Stimulated activated CD8-positive, alpha-beta memory T cell treated with anti-CD3 and anti-CD28 coated beads, Interleukin-2, amount 100 ng/mL, for 1 hour (primary cell): Measurements from ENCODE around the gene SLC37A1.

ENCODE experiments used
- DNase-seq, 2 donors: peaks; one replicate each; pipeline ENCODE4 v3.0.0-alpha.2; 2020; ENCODE audit warnings: low read depth in 2 of 2

SLC37A1 gene

GRCh38 chr21:42543106-42543847 lies 29.6 kb downstream of the SLC37A1 start:
- DNase-seq: no peak

DNA sequence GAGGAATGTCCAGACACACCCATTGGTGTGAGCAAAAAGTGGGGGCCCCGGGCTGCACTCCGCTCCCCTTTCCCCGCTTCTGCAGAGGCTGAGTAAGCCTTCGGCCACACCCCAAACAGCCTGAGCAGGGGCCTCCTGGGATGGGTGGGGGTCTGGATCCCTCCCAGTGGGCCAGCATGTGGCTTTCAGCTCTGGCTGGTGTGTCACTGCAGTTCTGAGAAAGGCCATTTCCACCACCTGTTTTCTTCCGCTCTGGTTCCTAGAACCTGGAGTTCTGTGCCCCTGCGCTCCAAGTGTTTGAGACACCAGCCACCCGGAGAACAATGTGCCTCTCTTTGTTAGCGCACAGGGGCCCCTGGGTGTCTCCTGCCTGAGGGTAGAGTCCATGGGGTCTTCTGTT lies 30.9 kb downstream of the SLC37A1 start:
- no peak for DNase-seq

DNA sequence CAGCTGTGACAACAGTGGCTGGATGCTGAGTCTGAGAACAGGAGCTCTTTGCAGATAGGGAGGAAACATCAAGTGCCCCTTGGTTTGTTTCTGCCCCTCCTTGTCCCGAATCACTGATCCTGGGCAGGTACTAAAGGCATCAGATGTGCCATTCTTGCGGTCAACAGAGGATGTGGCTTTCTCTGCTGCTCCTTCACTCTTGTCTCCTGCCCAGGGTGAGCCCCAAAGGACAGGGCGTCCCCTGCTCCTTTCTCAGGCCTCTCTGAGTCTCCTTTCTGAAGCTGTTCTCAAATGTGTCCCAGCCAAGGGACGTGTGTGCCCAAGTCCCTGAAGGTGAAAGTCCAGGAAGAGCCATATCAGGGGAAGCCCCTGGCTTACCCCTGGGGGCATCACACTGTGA lies 31.7 kb downstream of the SLC37A1 start:
- no peak for DNase-seq

GRCh38 chr21:42545745-42546144 lies 32.1 kb downstream of the SLC37A1 start:
- no peak for DNase-seq

DNA sequence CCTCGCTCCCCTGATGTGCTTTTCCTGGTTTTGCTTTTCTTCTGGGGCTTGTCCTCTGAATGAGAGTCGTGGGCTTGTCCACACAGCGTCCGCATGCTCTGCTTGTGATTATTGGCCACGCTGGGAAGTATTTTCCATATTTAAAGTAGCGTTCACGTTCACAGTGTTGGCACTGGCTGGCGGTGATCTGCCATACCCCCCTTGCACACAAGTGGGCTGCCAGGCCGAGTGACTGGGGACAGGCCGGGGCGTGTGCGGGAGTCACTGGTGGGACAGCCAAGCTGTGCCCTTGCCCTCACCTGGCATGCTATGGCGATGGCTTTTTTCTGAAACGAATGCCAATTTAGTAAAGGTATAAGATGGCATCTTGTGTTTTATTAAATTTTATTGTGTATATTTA lies 32.8 kb downstream of the SLC37A1 start:
- DNase-seq: no peak

DNA sequence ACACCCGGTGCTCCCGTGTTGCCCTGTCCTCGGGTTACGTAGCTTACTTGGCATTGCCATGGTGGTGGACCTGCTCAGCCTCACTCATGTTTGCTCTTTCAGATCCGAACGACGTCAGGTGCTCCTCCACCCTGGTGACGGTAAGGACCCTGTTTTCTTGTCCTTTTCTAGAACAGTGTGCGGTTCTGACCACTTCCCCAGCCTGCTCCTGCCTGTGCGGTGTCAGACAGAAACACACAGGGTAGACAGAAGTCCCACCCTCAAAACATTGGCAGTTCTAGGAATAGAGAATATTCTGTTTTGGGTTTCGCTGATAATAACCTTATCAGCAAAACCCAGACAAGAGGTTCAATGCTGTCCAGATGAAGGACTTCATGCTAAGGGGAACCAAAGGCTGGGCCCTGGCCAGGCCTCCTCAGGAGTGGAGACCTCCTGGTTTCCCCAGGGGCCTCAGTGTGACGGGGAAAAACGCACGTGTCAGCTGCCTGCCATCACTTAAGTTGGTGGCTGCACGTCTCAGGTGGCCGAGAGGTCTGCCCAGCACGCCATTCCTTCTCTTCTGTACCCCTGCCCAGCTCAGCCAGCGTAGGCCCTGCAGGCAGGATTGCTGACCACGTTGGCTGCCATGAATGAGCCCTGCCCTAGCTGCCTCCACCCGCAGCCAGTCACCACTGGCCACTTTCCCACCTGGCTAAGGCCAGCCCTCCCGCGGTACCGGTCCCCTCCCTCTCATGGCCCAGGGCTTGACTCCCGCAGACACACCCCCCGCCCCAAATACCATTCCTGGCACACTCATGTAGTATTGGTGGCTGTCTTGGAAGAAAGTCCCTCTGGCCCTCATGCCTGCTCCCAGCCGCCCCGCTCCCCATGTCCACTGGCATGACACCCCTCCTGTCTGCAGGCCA lies 33.6 kb downstream of the SLC37A1 start:
- no peak for DNase-seq

- DNase-seq: no peak
These were observed 34.3 kb downstream of the SLC37A1 start for GRCh38 chr21:42547906-42548365.

DNA sequence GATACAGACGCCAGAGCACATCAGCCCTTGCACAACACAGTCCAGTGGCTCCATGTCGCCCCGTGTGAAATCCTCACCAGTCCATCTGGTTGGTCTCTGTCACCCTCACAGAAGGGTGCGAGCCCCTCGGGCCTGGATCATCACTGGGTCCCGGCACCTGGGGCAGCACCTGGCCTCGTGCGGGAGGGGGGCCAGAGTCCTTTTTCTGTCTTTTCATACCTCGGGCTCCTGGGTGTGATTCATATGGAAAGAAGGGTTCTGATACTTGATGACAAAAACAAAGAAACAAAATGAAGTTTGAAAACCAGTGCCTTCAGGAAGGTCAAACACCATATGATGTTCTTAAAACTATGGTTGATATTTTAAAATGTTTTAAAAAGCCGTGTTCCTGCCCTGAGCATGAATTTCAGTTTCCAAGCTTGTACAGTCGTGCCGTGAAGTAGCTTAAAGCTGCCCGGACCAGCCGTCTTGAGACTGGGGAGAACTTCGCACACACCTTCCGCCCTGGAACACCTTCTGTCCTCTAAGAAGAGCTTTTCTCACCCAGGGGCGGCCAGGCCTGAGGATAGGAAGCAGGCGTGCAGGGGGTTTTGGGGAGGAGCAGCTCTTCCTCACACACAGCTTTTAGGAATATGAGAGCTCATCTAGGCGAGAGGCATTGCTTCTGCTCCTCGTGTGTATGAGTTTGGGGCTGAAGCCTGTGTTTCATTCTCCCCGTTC lies 35.2 kb downstream of the SLC37A1 start:
- no peak for DNase-seq

- no peak for DNase-seq
These were observed 37.2 kb downstream of the SLC37A1 start for GRCh38 chr21:42550817-42551216.

DNA sequence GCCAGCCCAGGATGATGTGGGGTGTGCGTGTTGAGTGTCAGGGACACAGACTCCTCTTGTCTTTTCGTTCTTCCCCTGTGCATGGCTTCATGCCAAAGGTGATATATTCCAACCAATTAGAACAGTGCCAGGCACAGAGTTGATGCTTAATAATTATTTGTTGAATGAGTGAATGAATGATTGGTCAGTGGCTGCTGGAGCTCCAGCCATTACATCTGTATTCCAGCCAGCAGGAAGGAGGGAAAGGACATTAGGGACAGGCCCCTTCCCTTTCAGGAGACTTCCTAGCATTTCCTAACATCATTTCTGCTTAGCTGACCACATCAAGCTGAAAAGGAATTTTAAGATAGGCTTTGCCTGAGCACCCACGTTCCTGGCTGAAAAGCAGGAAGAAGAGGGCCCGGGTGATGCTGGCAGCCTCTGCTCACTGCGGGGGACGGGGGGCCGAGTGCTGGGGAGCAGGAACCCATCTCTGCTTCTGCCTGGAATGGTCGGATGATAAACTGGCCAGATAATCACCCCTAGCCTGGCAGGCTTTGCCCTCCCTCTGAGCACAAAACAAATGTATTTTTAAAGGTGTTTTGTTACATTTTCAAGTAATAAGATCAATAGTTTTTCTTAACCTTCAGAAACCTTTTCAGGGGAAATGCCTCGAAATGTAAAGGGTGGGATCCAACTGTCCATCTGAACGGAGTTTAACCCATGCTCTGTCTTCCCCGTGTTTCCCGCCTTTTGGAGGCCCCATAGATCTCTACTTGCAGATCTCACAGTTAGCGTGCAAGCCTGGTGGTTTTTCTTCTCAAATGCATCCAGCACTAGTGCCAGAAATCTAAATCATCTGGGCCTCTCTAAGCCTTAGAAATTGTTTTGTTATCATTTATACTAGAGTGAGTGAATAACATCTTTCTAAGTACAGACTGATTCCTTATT lies 39.0 kb downstream of the SLC37A1 start:
- DNase-seq: no peak

- DNase-seq: no peak
These were observed 39.8 kb downstream of the SLC37A1 start for GRCh38 chr21:42553435-42553834.

- DNase-seq: no peak
These were observed 40.8 kb downstream of the SLC37A1 start for GRCh38 chr21:42554251-42554961.

DNA sequence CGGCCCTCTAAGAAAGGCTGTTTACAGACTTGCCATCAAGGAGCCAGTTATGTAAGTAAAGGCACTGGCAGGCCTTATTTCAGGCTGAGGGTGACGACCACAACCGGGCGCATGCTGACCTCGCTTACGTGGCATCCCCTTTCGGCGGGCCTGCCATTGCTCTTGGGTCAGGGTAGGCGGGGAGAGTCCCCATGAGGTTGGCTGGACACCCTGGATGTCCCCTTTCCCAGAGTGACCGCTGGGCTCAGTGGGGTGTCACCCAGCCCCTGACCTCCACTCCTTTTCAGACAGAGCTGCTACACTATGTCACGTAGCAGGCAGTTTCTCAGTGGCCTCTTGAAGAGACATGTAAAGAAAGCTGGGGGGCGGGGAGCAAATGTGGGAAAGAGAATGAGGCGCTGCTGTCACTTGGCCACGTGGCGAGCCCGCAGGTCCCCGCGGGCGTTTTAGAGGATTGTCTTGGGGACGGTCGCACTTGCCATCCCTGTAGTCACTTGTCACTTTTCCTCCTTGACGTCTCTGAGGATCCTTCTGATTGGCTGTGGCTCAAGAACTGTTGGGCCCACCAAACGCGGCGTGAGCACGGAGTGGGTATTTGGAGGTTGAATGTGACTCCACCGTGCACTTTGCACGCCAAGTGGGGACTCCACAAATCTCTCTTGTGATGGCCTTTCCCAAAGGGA lies 42.2 kb downstream of the SLC37A1 start:
- DNase-seq: no peak

DNA sequence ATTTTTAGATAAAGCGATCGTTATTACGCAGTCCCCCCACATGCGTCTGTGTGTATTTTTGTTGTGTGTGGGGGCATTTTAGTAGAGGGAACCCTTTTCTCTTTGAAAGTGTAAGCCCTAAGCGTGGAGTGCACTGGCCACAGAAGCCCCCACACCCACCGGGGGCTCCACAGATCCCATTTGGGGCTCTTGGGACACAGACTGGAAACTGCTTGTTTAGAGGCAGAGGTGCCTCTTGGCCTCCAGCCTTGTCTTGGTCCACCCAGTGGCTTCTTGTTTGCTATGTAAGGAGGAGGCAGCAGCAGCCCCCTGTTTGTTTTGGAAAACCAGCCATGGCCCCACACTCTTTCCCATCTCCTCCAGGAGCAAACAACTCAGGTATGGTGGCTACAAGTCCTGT lies 42.8 kb downstream of the SLC37A1 start:
- DNase-seq: no peak

- no peak for DNase-seq
These were observed 43.3 kb downstream of the SLC37A1 start for GRCh38 chr21:42556960-42557359.

DNA sequence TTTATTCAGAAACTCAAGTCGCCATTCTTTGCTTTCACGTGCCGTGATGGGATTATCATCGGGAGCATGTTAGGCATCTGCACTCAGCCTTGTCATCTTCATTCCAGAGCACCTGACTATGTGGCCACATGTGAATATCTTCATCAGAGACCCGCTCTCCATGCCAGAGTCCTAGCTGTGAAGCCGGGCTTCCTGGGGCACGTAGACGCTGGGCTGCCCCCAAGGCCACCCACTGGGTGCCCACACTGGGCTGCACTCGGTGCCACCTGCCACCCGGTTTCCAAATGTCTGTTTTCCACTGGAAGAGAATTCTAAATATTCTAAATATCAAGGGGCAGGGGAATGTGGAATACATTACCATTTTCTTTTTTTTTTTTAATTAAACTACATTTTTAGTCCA lies 43.8 kb downstream of the SLC37A1 start:
- DNase-seq: no peak

GRCh38 chr21:42558368-42558767 lies 44.7 kb downstream of the SLC37A1 start:
- no peak for DNase-seq

DNA sequence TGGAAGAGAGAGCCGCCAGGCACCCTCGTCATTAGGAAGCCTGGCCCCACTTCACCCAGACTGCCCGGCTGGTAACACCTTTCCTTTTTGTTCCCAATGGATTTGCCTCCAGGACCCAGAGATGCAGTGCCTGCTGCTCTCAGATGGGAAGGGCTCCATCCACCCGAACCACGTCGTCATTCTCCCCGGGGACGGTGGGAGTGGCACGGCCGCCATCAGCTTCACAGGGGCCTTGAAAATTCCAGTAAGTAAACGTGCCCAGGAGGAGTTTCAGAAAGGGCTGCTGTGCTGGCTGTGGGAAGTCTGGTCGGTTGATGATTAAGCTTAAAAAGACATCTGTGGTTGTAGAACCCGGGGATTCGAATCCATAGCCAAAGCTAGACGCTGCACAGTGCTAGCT lies 45.2 kb downstream of the SLC37A1 start:
- DNase-seq: no peak

DNA sequence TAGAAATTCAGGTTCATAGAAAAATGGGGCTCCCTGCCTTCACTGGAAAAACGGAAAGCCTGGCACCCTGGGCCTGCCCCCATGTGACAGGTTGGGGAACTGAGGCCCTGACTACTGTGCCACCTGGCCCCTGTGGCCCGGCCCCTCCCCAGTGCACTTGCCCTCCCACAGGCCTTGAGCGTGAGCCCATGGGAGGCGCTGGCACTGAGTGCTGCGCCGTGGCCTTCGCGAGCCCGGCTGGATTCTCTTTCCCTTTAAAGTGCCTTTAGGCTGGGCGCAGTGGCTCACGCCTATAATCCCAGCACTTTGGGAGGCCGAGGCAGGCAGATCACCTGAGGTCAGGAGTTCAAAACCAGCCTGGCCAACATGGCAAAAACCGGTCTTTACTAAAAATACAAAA lies 45.7 kb downstream of the SLC37A1 start:
- no peak for DNase-seq
